SJSA1 (cell line): ENCODE results near the gene CFAP251. TPM values are rescaled to one million over a fixed set of nuclear protein-coding genes. Genes with fewer than 3 reads are reported as not detected.
"Not testable (repeated sequence)": the region's sequence is repeated elsewhere in the genome, so short reads cannot be mapped to it uniquely, and the experiment has no call there.

Experiments
- DNase-seq, 2 experiments: peaks; one replicate each; pipeline ENCODE4 v3.0.0-alpha.2; 2015 to 2020; ENCODE audit warnings: low spot score in 2 of 2, low read depth in 1 of 2
- H3K27ac ChIP-seq: fragments of 250-450 bp; sonication (Bioruptor Pico); 2 replicates; pipeline ENCODE4 v1.5.1; 2020; ENCODE audit warnings: mild to moderate bottlenecking, moderate library complexity
- H3K27me3 ChIP-seq: fragments of 250-450 bp; sonication (Bioruptor Pico); replicated peaks from 2 replicates; pipeline ENCODE4 v1.5.1; 2020; ENCODE audit warnings: mild to moderate bottlenecking, moderate library complexity
- H3K36me3 ChIP-seq: fragments of 250-450 bp; sonication (Bioruptor Pico); 2 replicates; pipeline ENCODE4 v1.5.1; 2020; ENCODE audit warnings: mild to moderate bottlenecking
- H3K4me1 ChIP-seq: fragments of 250-450 bp; sonication (Bioruptor Pico); replicated peaks from 2 replicates; pipeline ENCODE4 v1.6.1; 2021; ENCODE audit warnings: mild to moderate bottlenecking
- H3K4me3 ChIP-seq: fragments of 250-450 bp; sonication (Bioruptor Pico); 2 replicates; pipeline ENCODE4 v1.5.1; 2020; ENCODE audit warnings: mild to moderate bottlenecking
- H3K9me3 ChIP-seq: fragments of 250-450 bp; sonication (Bioruptor Pico); replicated peaks from 2 replicates; pipeline ENCODE4 v1.5.1; 2020; ENCODE audit warnings: mild to moderate bottlenecking
- total RNA-seq: library from RNA; depleted of rRNA; stranded (reverse); fragments of >200 nt; shearing (Covaris generic); gene quantifications from 2 replicates; pipeline ENCODE4 v1.2.3, GENCODE V29; 2014

The CFAP251 gene
- total RNA-seq, 1 experiment from 2014 or later = 10.2 TPM

- no peak overlapping the region for H3K27ac ChIP-seq
- no peaks in the 10 kb centered on the region for H3K9me3 ChIP-seq
- peak; percentile 31 to 60 for DNase-seq
- no peaks in the 10 kb centered on the region for H3K4me1 ChIP-seq
- H3K36me3 ChIP-seq = no peaks in the 10 kb centered on the region
- no peaks in the 10 kb centered on the region for H3K27me3 ChIP-seq
- no peak overlapping the region for H3K4me3 ChIP-seq
These were observed 113.2 kb downstream of the CFAP251 start for GRCh38 chr12:122031342-122032216.

GRCh38 chr12:122032580-122032979 is 114.2 kb downstream of the CFAP251 start:
- Histone ChIP-seq H3K27me3 (no peaks in the 10 kb centered on the region), H3K9me3 (no peaks in the 10 kb centered on the region), H3K4me1 (no peaks in the 10 kb centered on the region), H3K27ac (no peak overlapping the region), H3K4me3 (no peak overlapping the region), H3K36me3 (no peaks in the 10 kb centered on the region)
- DNase-seq = no peak

- no peak for DNase-seq
- no peak overlapping the region for H3K4me3 ChIP-seq
- no peaks in the 10 kb centered on the region for H3K4me1 ChIP-seq
- H3K27ac ChIP-seq = no peak overlapping the region
- no peaks in the 10 kb centered on the region for H3K9me3 ChIP-seq
- no peaks in the 10 kb centered on the region for H3K36me3 ChIP-seq
- H3K27me3 ChIP-seq = no peaks in the 10 kb centered on the region
These were observed 116.9 kb downstream of the CFAP251 start for GRCh38 chr12:122035292-122035691.

GRCh38 chr12:122036153-122036552 is 117.8 kb downstream of the CFAP251 start:
- Histone ChIP-seq H3K9me3 (no peaks in the 10 kb centered on the region), H3K4me1 (no peaks in the 10 kb centered on the region), H3K4me3 (no peak overlapping the region), H3K27me3 (no peaks in the 10 kb centered on the region), H3K36me3 (no peaks in the 10 kb centered on the region), H3K27ac (no peak overlapping the region)
- no peak for DNase-seq

GRCh38 chr12:122040579-122041386 is 122.4 kb downstream of the CFAP251 start:
- H3K27me3 ChIP-seq = no peaks in the 10 kb centered on the region
- H3K4me3 ChIP-seq = no peak overlapping the region
- no peaks in the 10 kb centered on the region for H3K4me1 ChIP-seq
- H3K9me3 ChIP-seq = no peaks in the 10 kb centered on the region
- no peaks in the 10 kb centered on the region for H3K36me3 ChIP-seq
- DNase-seq = no peak
- no peak overlapping the region for H3K27ac ChIP-seq

GRCh38 chr12:122041458-122041857 is 123.1 kb downstream of the CFAP251 start:
- H3K9me3 ChIP-seq, H3K4me1 ChIP-seq: not testable (repeated sequence)

GRCh38 chr12:122042910-122043309 is 124.5 kb downstream of the CFAP251 start:
- Histone ChIP-seq H3K27me3 (no peaks in the 10 kb centered on the region), H3K4me3 (no peak overlapping the region), H3K9me3 (no peaks in the 10 kb centered on the region), H3K27ac (no peak overlapping the region), H3K4me1 (no peaks in the 10 kb centered on the region), H3K36me3 (no peaks in the 10 kb centered on the region)
- no peak for DNase-seq

More at GRCh38 chr12:122041458-122041857, 123.1 kb downstream of the CFAP251 start:
- not testable (repeated sequence) for H3K27me3 ChIP-seq, H3K4me3 ChIP-seq, DNase-seq, H3K36me3 ChIP-seq, H3K27ac ChIP-seq

- Histone ChIP-seq H3K27ac (no peak overlapping the region), H3K9me3 (no peaks in the 10 kb centered on the region), H3K27me3 (no peaks in the 10 kb centered on the region), H3K4me3 (no peak overlapping the region), H3K4me1 (no peaks in the 10 kb centered on the region), H3K36me3 (no peaks in the 10 kb centered on the region)
- DNase-seq = no peak
These were observed 125.1 kb downstream of the CFAP251 start for GRCh38 chr12:122043476-122043875.

GRCh38 chr12:122045262-122045661 is 126.9 kb downstream of the CFAP251 start:
- no peaks in the 10 kb centered on the region for H3K9me3 ChIP-seq
- no peaks in the 10 kb centered on the region for H3K36me3 ChIP-seq
- H3K4me3 ChIP-seq = no peak overlapping the region
- DNase-seq = no peak
- no peak overlapping the region for H3K27ac ChIP-seq
- H3K27me3 ChIP-seq = no peaks in the 10 kb centered on the region
- no peaks in the 10 kb centered on the region for H3K4me1 ChIP-seq

GRCh38 chr12:122046145-122046544 is 127.8 kb downstream of the CFAP251 start:
- H3K27ac ChIP-seq = no peak overlapping the region
- DNase-seq = no peak
- no peak overlapping the region for H3K4me3 ChIP-seq
- H3K4me1 ChIP-seq = peaks cover 2% of the 10 kb centered on the region
- no peaks in the 10 kb centered on the region for H3K36me3 ChIP-seq
- H3K27me3 ChIP-seq = no peaks in the 10 kb centered on the region
- H3K9me3 ChIP-seq = no peaks in the 10 kb centered on the region

- H3K9me3 ChIP-seq = no peaks in the 10 kb centered on the region
- H3K36me3 ChIP-seq = no peaks in the 10 kb centered on the region
- no peak overlapping the region for H3K4me3 ChIP-seq
- no peak overlapping the region for H3K27ac ChIP-seq
- no peaks in the 10 kb centered on the region for H3K27me3 ChIP-seq
- DNase-seq = no peak
- H3K4me1 ChIP-seq = peaks cover 7% of the 10 kb centered on the region
These were observed 129.8 kb downstream of the CFAP251 start for GRCh38 chr12:122048151-122048550.

- H3K27me3 ChIP-seq = no peaks in the 10 kb centered on the region
- peaks cover 13% of the 10 kb centered on the region for H3K4me1 ChIP-seq
- DNase-seq = no peak
- no peaks in the 10 kb centered on the region for H3K9me3 ChIP-seq
- H3K27ac ChIP-seq = no peak overlapping the region
- H3K36me3 ChIP-seq = peaks cover 1% of the 10 kb centered on the region; the same call in 1 of the 2 replicates
- no peak overlapping the region for H3K4me3 ChIP-seq
These were observed 131.4 kb downstream of the CFAP251 start for GRCh38 chr12:122049827-122050226.

- Histone ChIP-seq H3K27me3 (no peaks in the 10 kb centered on the region), H3K4me3 (no peak overlapping the region), H3K27ac (no peak overlapping the region), H3K36me3 (peaks cover 9% of the 10 kb centered on the region; the same call in 1 of the 2 replicates), H3K4me1 (peaks cover 13% of the 10 kb centered on the region), H3K9me3 (no peaks in the 10 kb centered on the region)
- no peak for DNase-seq
These were observed 132.3 kb downstream of the CFAP251 start for GRCh38 chr12:122050706-122051105.
